Naive B cell (primary cell): Measurements from ENCODE around the gene IL13. TPM values are rescaled to one million over a fixed set of nuclear protein-coding genes. Genes with fewer than 3 reads are reported as not detected.

Experiments used
- ATAC-seq, 2 donors: fragments of 150-1000 bp; cut with Tn5 transposase; 2 replicates each; pipeline ENCODE4 v1.10.0; 2021; ENCODE audit warnings: low read depth in 2 of 2, mild to moderate bottlenecking in 2 of 2, moderate library complexity in 2 of 2
- DNase-seq: peaks from one replicate; pipeline ENCODE4 v3.0.0; 2022
- H3K27ac Mint-ChIP-seq, 6 donors: one replicate each; pipeline ENCODE4 v1.8.0; 2020 to 2022; ENCODE audit warnings: mild to moderate bottlenecking in 6 of 6, mixed read lengths in 6 of 6, moderate library complexity in 5 of 6, inconsistent platforms in 2 of 6
- H3K27me3 Mint-ChIP-seq, 3 donors: one replicate each; pipeline ENCODE4 v1.8.0; 2021 to 2022; ENCODE audit warnings: mixed read lengths in 3 of 3, mild to moderate bottlenecking in 1 of 3
- H3K36me3 Mint-ChIP-seq, 2 donors: one replicate each; pipeline ENCODE4 v1.8.0; 2020 to 2022; ENCODE audit warnings: mixed read lengths in 2 of 2, inconsistent platforms in 1 of 2, mild to moderate bottlenecking in 1 of 2
- H3K4me1 Mint-ChIP-seq, 3 donors: one replicate each; pipeline ENCODE4 v1.8.0; 2020 to 2022; ENCODE audit warnings: mixed read lengths in 3 of 3, inconsistent platforms in 1 of 3, mild to moderate bottlenecking in 1 of 3, moderate library complexity in 1 of 3
- H3K4me3 Mint-ChIP-seq, 8 donors: one replicate each; pipeline ENCODE4 v1.8.0; 2020 to 2022; ENCODE audit warnings: mild to moderate bottlenecking in 8 of 8, mixed read lengths in 8 of 8, moderate library complexity in 8 of 8, inconsistent platforms in 2 of 8
- H3K9me3 Mint-ChIP-seq, 7 donors: one replicate each; pipeline ENCODE4 v1.8.0; 2020 to 2022; ENCODE audit warnings: mixed read lengths in 7 of 7, mild to moderate bottlenecking in 5 of 7, inconsistent platforms in 2 of 7, moderate library complexity in 1 of 7
- polyA plus RNA-seq, 6 donors: library from polyadenylated mRNA; unstranded; fragments of 300-500 nt; fragmentation: Illumina TruSeq; gene quantifications; one replicate each; pipeline ENCODE4 v1.2.3, GENCODE V29; 2021; ENCODE audit warnings: low read depth in 6 of 6

The IL13 gene
- polyA plus RNA-seq, 6 donors from 2014 or later, result not detected

GRCh38 chr5:132692632-132692967 is 34.6 kb downstream of the IL13 start:
- DNase-seq (no peak), ATAC-seq (no peak)
- Mint-ChIP-seq H3K4me3 (no peak overlapping the region), H3K27me3 (no peaks in the 10 kb centered on the region), H3K27ac (no peak overlapping the region), H3K4me1 (no peaks in the 10 kb centered on the region), H3K36me3 (peaks cover 0 to 6% of the 10 kb centered on the region in 2 donors), H3K9me3 (no peaks in the 10 kb centered on the region)

- no peak overlapping the region for H3K27ac Mint-ChIP-seq
- no peak for ATAC-seq
- H3K27me3 Mint-ChIP-seq, result no peaks in the 10 kb centered on the region
- DNase-seq, result no peak
- no peak overlapping the region for H3K4me3 Mint-ChIP-seq
- no peaks in the 10 kb centered on the region for H3K9me3 Mint-ChIP-seq
- peaks cover 8 to 29% of the 10 kb centered on the region in 2 donors for H3K36me3 Mint-ChIP-seq
- H3K4me1 Mint-ChIP-seq, result no peaks in the 10 kb centered on the region
Measured at GRCh38 chr5:132695956-132696355, 38.0 kb downstream of the IL13 start.

GRCh38 chr5:132704875-132705274 is 46.9 kb downstream of the IL13 start:
- Mint-ChIP-seq H3K4me3 (no peak overlapping the region), H3K9me3 (no peaks in the 10 kb centered on the region), H3K4me1 (no peaks in the 10 kb centered on the region), H3K27ac (no peak overlapping the region), H3K36me3 (peaks cover 21 to 25% of the 10 kb centered on the region in 2 donors), H3K27me3 (no peaks in the 10 kb centered on the region)
- DNase-seq (no peak), ATAC-seq (no peak)

GRCh38 chr5:132708645-132709044 is 50.7 kb downstream of the IL13 start:
- no peak overlapping the region for H3K4me3 Mint-ChIP-seq
- H3K9me3 Mint-ChIP-seq, result no peaks in the 10 kb centered on the region
- peaks cover under 1 to 5% of the 10 kb centered on the region in 2 donors for H3K36me3 Mint-ChIP-seq
- no peak for DNase-seq
- H3K27ac Mint-ChIP-seq, result no peak overlapping the region
- no peaks in the 10 kb centered on the region for H3K4me1 Mint-ChIP-seq
- H3K27me3 Mint-ChIP-seq, result no peaks in the 10 kb centered on the region
- no peak for ATAC-seq

Other genes with a start within 250 kb of the IL13 start
- gene IRF1, start 167.4 kb upstream of the IL13 start, polyA plus RNA-seq, result 100 to 1,000 TPM; 228 to 332 (median 296) TPM
- not detected for gene IL5, start 114.7 kb upstream of the IL13 start, polyA plus RNA-seq
- 10 to 100 TPM; 10.1 to 33.5 (median 19.9) TPM for gene RAD50, start 101.2 kb upstream of the IL13 start, polyA plus RNA-seq
- not detected for gene IL4, start 15.8 kb downstream of the IL13 start, polyA plus RNA-seq
- gene KIF3A, start 79.4 kb downstream of the IL13 start, polyA plus RNA-seq, result 10 to 100 TPM in 1 of 6 donors, 1 to 10 TPM in 5; 4.3 to 10.2 (median 7.3) TPM
- not detected for gene CCNI2, start 89.3 kb downstream of the IL13 start, polyA plus RNA-seq
- under 1 TPM in 4 of 6 donors, not detected in 2; 0.11 to 0.27 (median 0.22) TPM for gene SEPTIN8, start 119.1 kb downstream of the IL13 start, polyA plus RNA-seq
- gene SOWAHA, start 155.1 kb downstream of the IL13 start, polyA plus RNA-seq, result not detected
- under 1 TPM in 1 of 6 donors, not detected in 5; 0.26 TPM for gene SHROOM1, start 172.5 kb downstream of the IL13 start, polyA plus RNA-seq
- under 1 TPM in 2 of 6 donors, not detected in 4; 0.14 to 0.45 TPM for gene GDF9, start 208.3 kb downstream of the IL13 start, polyA plus RNA-seq
- 100 to 1,000 TPM; 413 to 500 (median 433) TPM for gene UQCRQ, start 208.5 kb downstream of the IL13 start, polyA plus RNA-seq
- gene LEAP2, start 215.5 kb downstream of the IL13 start, polyA plus RNA-seq, result 1 to 10 TPM; 1.6 to 3.2 (median 2.2) TPM